ENCODE results near the gene APPL2. TPM values are rescaled to one million over a fixed set of nuclear protein-coding genes. Genes with fewer than 3 reads are reported as not detected.

APPL2 gene
- total RNA-seq, 1 experiment from 2014 or later = 49.2 TPM

GRCh38 chr12:105212438-105212837 lies 23.5 kb downstream of the APPL2 start:
- ChIA-PET POLR2A (no interaction called here), CTCF (no interaction called here)
- BruUV-seq (replicated peaks) = no TSS peak
- Histone ChIP-seq H3K4me3 (ENCODE audit: low read depth, low read length) (no peak overlapping the region), H3K27me3 (replicated peaks; ENCODE audit: control insufficient read depth, insufficient read depth, low read length) (no peaks in the 10 kb centered on the region), H3K36me3 (ENCODE audit: control insufficient read depth, insufficient read depth, low read length) (peaks cover 6% of the 10 kb centered on the region), H3K4me1 (peaks cover 40% of the 10 kb centered on the region), H3K9me3 (no peaks in the 10 kb centered on the region)
- Mint-ChIP-seq H3K36me3 (ENCODE audit: insufficient read depth, unreplicated experiment) (peaks cover 76% of the 10 kb centered on the region), H3K4me1 (ENCODE audit: low read depth, unreplicated experiment) (peaks cover 35% of the 10 kb centered on the region), H3K4me3 (ENCODE audit: unreplicated experiment) (no peak overlapping the region), H3K27ac (ENCODE audit: unreplicated experiment) (no peak overlapping the region), H3K9me3 (ENCODE audit: unreplicated experiment) (no peaks in the 10 kb centered on the region), H3K27me3 (ENCODE audit: insufficient read depth, unreplicated experiment) (no peaks in the 10 kb centered on the region)
- intact Hi-C loops (cut with micrococcal nuclease; ENCODE audit: unreplicated experiment) = no loop called here
- TF ChIP-seq CTCF (IDR thresholded peaks at IDR 0.05; ENCODE audit: insufficient read depth in 1 of 2, low read depth in 1 of 2, low read length in 1 of 2, severe bottlenecking in 1 of 2, unreplicated experiment in 1 of 2) = no peak
- DNase-seq = no peak

- no peak overlapping the region for H3K27ac Mint-ChIP-seq (ENCODE audit: unreplicated experiment)
- TF ChIP-seq CTCF (IDR thresholded peaks at IDR 0.05; ENCODE audit: insufficient read depth in 1 of 2, low read depth in 1 of 2, low read length in 1 of 2, severe bottlenecking in 1 of 2, unreplicated experiment in 1 of 2) = no peak
- H3K36me3 Mint-ChIP-seq (ENCODE audit: insufficient read depth, unreplicated experiment) = peaks cover 49% of the 10 kb centered on the region
- H3K4me3 Mint-ChIP-seq (ENCODE audit: unreplicated experiment) = no peak overlapping the region
- Histone ChIP-seq H3K4me3 (ENCODE audit: low read depth, low read length) (no peak overlapping the region), H3K27me3 (replicated peaks; ENCODE audit: control insufficient read depth, insufficient read depth, low read length) (no peaks in the 10 kb centered on the region), H3K36me3 (ENCODE audit: control insufficient read depth, insufficient read depth, low read length) (peaks cover 6% of the 10 kb centered on the region), H3K4me1 (peaks cover 21% of the 10 kb centered on the region), H3K9me3 (no peaks in the 10 kb centered on the region)
- ChIA-PET CTCF (no interaction called here), POLR2A (no interaction called here)
- BruUV-seq (replicated peaks) = no TSS peak
- H3K4me1 Mint-ChIP-seq (ENCODE audit: low read depth, unreplicated experiment) = peaks cover 21% of the 10 kb centered on the region
- intact Hi-C loops (cut with micrococcal nuclease; ENCODE audit: unreplicated experiment) = no loop called here
- no peaks in the 10 kb centered on the region for H3K9me3 Mint-ChIP-seq (ENCODE audit: unreplicated experiment)
- H3K27me3 Mint-ChIP-seq (ENCODE audit: insufficient read depth, unreplicated experiment) = no peaks in the 10 kb centered on the region
- no peak for DNase-seq
Measured at GRCh38 chr12:105209091-105209490, 26.9 kb downstream of the APPL2 start.

GRCh38 chr12:105206686-105207374 lies 29.1 kb downstream of the APPL2 start:
- no peak for DNase-seq
- ChIA-PET POLR2A (no interaction called here), CTCF (no interaction called here)
- peaks cover 12% of the 10 kb centered on the region for H3K4me1 Mint-ChIP-seq (ENCODE audit: low read depth, unreplicated experiment)
- peaks cover 46% of the 10 kb centered on the region for H3K36me3 Mint-ChIP-seq (ENCODE audit: insufficient read depth, unreplicated experiment)
- no peaks in the 10 kb centered on the region for H3K9me3 Mint-ChIP-seq (ENCODE audit: unreplicated experiment)
- TF ChIP-seq CTCF (IDR thresholded peaks at IDR 0.05; ENCODE audit: insufficient read depth in 1 of 2, low read depth in 1 of 2, low read length in 1 of 2, severe bottlenecking in 1 of 2, unreplicated experiment in 1 of 2) = no peak
- H3K9me3 ChIP-seq = no peaks in the 10 kb centered on the region
- peaks cover 4% of the 10 kb centered on the region for H3K36me3 ChIP-seq (ENCODE audit: control insufficient read depth, insufficient read depth, low read length)
- H3K4me1 ChIP-seq = peaks cover 8% of the 10 kb centered on the region
- intact Hi-C loops (cut with micrococcal nuclease; ENCODE audit: unreplicated experiment) = no loop called here
- no peak overlapping the region for H3K4me3 Mint-ChIP-seq (ENCODE audit: unreplicated experiment)
- H3K4me3 ChIP-seq (ENCODE audit: low read depth, low read length) = no peak overlapping the region
- H3K27ac Mint-ChIP-seq (ENCODE audit: unreplicated experiment) = no peak overlapping the region
- no TSS peak for BruUV-seq (replicated peaks)
- H3K27me3 Mint-ChIP-seq (ENCODE audit: insufficient read depth, unreplicated experiment) = no peaks in the 10 kb centered on the region
- no peaks in the 10 kb centered on the region for H3K27me3 ChIP-seq (replicated peaks; ENCODE audit: control insufficient read depth, insufficient read depth, low read length)

All from Caco-2 (cell line).